Bronchial epithelial cell (primary cell): ENCODE measurements around the gene RBM34. TPM values are rescaled to one million over a fixed set of nuclear protein-coding genes. Genes with fewer than 3 reads are reported as not detected.
"Not testable (repeated sequence)": the region's sequence is repeated elsewhere in the genome, so short reads cannot be mapped to it uniquely, and the experiment has no call there.

Source experiments
- DNase-seq: peaks from one replicate; pipeline ENCODE4 v3.0.0-alpha.2; 2010; ENCODE audit warnings: low read depth
- FAIRE-seq: peaks from 2 replicates; lab custom pipeline; 2011; peaks lifted over from hg19 to GRCh38; lab: Jason Lieb, UNC
- H3K27me3 ChIP-seq: 2 replicates; pipeline ENCODE4 v1.5.1; 2011; ENCODE audit warnings: low read length; ENCODE audit not compliant: control insufficient read depth, insufficient read depth
- H3K36me3 ChIP-seq: 2 replicates; pipeline ENCODE4 v1.5.1; 2011; ENCODE audit warnings: low read length; ENCODE audit not compliant: control insufficient read depth, insufficient read depth
- H3K4me3 ChIP-seq: 2 replicates; pipeline ENCODE4 v1.5.1; 2011; ENCODE audit warnings: mild to moderate bottlenecking, low read depth, low read length, control low read depth
- CTCF ChIP-seq: IDR thresholded peaks from 2 replicates; pipeline ENCODE4 v1.5.1; 2011; ENCODE audit warnings: mild to moderate bottlenecking, moderate library complexity, low read length, control low read depth, inconsistent platforms; ENCODE audit not compliant: insufficient read depth, severe bottlenecking
- total RNA-seq: library from RNA; depleted of rRNA; stranded (reverse); fragments of >200 nt; gene quantifications from 2 replicates; pipeline ENCODE4 v1.2.1, GENCODE V29; 2014

RBM34 gene
- total RNA-seq = 60.6 and 63.4 TPM in 2 replicates

- TF ChIP-seq CTCF = peak; percentile 15
- FAIRE-seq (no peak), DNase-seq (peak; percentile 84)
- H3K27me3 ChIP-seq = no peaks in the 10 kb centered on the region
- peak within 1 kb of the TSS; percentile 67 for H3K4me3 ChIP-seq
- H3K36me3 ChIP-seq = peaks cover 13% of the 10 kb centered on the region
Measured at GRCh38 chr1:235160957-235161684, at the start of gene RBM34. Gene RBM34, minus strand, starts transcription at chr1:235161250. Its CDS starts 24 bp downstream, at chr1:235161226.

- Histone ChIP-seq H3K4me3 (no peak overlapping the region), H3K36me3 (no peaks in the 10 kb centered on the region), H3K27me3 (no peaks in the 10 kb centered on the region)
- FAIRE-seq (no peak), DNase-seq (no peak)
- TF ChIP-seq CTCF = no peak
Measured at GRCh38 chr1:235207209-235207565, 46.1 kb upstream of the RBM34 start.

- FAIRE-seq (peak; percentile 36), DNase-seq (peak; percentile 10)
- no peak for TF ChIP-seq CTCF
- Histone ChIP-seq H3K36me3 (no peaks in the 10 kb centered on the region), H3K4me3 (no peak overlapping the region), H3K27me3 (no peaks in the 10 kb centered on the region)
Measured at GRCh38 chr1:235206533-235207208, 45.6 kb upstream of the RBM34 start.

GRCh38 chr1:235205687-235206086 lies 44.6 kb upstream of the RBM34 start:
- DNase-seq (no peak), FAIRE-seq (no peak)
- TF ChIP-seq CTCF = no peak
- Histone ChIP-seq H3K36me3 (peaks cover 2% of the 10 kb centered on the region), H3K27me3 (no peaks in the 10 kb centered on the region), H3K4me3 (no peak overlapping the region)

- TF ChIP-seq CTCF = no peak
- H3K27me3 ChIP-seq = no peaks in the 10 kb centered on the region
- no peak for DNase-seq
- no peak for FAIRE-seq
- peaks cover 2% of the 10 kb centered on the region for H3K36me3 ChIP-seq
- no peak overlapping the region for H3K4me3 ChIP-seq
Measured at GRCh38 chr1:235203428-235203827, 42.4 kb upstream of the RBM34 start.

GRCh38 chr1:235202447-235202846 lies 41.4 kb upstream of the RBM34 start:
- DNase-seq, H3K4me3 ChIP-seq, H3K36me3 ChIP-seq, FAIRE-seq, H3K27me3 ChIP-seq: not testable (repeated sequence)
